Measurements from ENCODE around the gene PLCB3. TPM values are rescaled to one million over a fixed set of nuclear protein-coding genes. Genes with fewer than 3 reads are reported as not detected.

PLCB3 gene
- total RNA-seq, 1 donor from 2014 or later = 61.3 TPM

DNA sequence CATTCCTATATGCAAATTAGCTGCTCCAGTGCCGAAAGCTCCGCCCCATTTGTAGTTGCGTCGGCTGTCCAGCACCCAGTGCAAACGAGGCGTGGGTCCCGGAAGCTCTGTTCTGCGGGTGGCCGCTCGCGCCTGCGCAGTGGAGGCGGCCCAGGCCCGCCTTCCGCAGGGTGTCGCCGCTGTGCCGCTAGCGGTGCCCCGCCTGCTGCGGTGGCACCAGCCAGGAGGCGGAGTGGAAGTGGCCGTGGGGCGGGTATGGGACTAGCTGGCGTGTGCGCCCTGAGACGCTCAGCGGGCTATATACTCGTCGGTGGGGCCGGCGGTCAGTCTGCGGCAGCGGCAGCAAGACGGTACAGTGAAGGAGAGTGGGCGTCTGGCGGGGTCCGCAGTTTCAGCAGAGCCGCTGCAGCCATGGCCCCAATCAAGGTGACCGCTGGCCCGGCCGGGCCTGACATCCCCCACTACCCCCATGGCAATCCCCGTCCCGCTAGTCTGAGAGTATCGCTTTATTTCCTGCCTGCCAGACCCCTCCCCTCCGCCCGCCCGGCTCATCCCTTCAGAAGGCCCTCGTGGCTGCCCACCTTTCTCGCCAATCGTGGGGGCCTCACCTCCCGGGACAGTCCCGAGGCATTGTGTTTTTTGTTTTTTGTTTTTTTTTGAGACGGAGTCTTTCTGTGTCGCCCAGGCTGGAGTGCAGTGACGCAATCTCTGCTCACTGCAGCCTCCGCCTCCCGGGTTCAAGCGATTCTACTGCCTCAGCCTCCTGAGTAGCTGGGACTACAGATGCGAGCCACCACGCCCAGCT lies 66.8 kb downstream of the PLCB3 start, which contains the start of gene PRDX5:
Gene PRDX5 (plus strand): TSS at position 161 of the 805 bp plus-strand sequence. CDS start 95 bp downstream, at position 256.

Other genes with a start within 250 kb of the PLCB3 start
- gene FLRT1, start 215.6 kb upstream of the PLCB3 start, total RNA-seq = not detected in 2 replicates
- 10.5 and 17.9 TPM in 2 replicates for gene MACROD1, start 85.4 kb upstream of the PLCB3 start, total RNA-seq
- gene STIP1, start 65.4 kb upstream of the PLCB3 start, total RNA-seq = 223 and 239 TPM in 2 replicates
- 59.4 and 69.7 TPM in 2 replicates for gene FERMT3, start 44.8 kb upstream of the PLCB3 start, total RNA-seq
- 30.1 and 30.4 TPM in 2 replicates for gene TRPT1, start 25.3 kb upstream of the PLCB3 start, total RNA-seq
- gene NUDT22, start 25.3 kb upstream of the PLCB3 start, total RNA-seq = 58.7 and 61.6 TPM in 2 replicates
- gene DNAJC4, start 21.0 kb upstream of the PLCB3 start, total RNA-seq = 6.5 and 9.0 TPM in 2 replicates
- gene VEGFB, start 16.9 kb upstream of the PLCB3 start, total RNA-seq = 31.6 and 40.1 TPM in 2 replicates
- 65.9 and 69.2 TPM in 2 replicates for gene FKBP2, start 10.4 kb upstream of the PLCB3 start, total RNA-seq
- 432 and 445 TPM in 2 replicates for gene PPP1R14B, start 4.6 kb upstream of the PLCB3 start, total RNA-seq
- gene BAD, start 33.1 kb downstream of the PLCB3 start, total RNA-seq = 95.7 and 96.5 TPM in 2 replicates
- 22.8 and 27.8 TPM in 2 replicates for gene GPR137, start 34.3 kb downstream of the PLCB3 start, total RNA-seq
- gene KCNK4, start 39.8 kb downstream of the PLCB3 start, total RNA-seq = not detected in 2 replicates
- 0.15 TPM in 1 of 2 replicates, not detected in the other for gene CATSPERZ, start 48.8 kb downstream of the PLCB3 start, total RNA-seq
- 32.8 and 35.2 TPM in 2 replicates for gene ESRRA, start 54.0 kb downstream of the PLCB3 start, total RNA-seq
- gene TRMT112, start 66.0 kb downstream of the PLCB3 start, total RNA-seq = 410 and 421 TPM in 2 replicates
- gene PRDX5, start 66.6 kb downstream of the PLCB3 start, total RNA-seq = 302 and 324 TPM in 2 replicates
- 2.9 and 3.5 TPM in 2 replicates for gene CCDC88B, start 88.7 kb downstream of the PLCB3 start, total RNA-seq
- gene RPS6KA4, start 107.6 kb downstream of the PLCB3 start, total RNA-seq = 67.4 and 68.5 TPM in 2 replicates

All from mammary microvascular endothelial cell (primary cell).